IMR-90 (cell line): Measurements from ENCODE around the gene FOXO3. TPM values are rescaled to one million over a fixed set of nuclear protein-coding genes. Genes with fewer than 3 reads are reported as not detected.

ENCODE experiments used
- ATAC-seq: fragments of 200-7000 bp; cut with Tn5 transposase; 2 replicates; pipeline ENCODE4 v1.9.1; 2020; ENCODE audit warnings: low read depth, mild to moderate bottlenecking, moderate library complexity
- BruUV-seq: library from RNA; stranded (reverse); fragments of 400-500 nt; replicated peaks from 2 replicates; lab custom pipeline; 2021; lab: Mats Ljungman, UMichigan
- CTCF ChIA-PET: fragments of 300-600 bp; formaldehyde crosslinking; extraction: SDS; loops from one replicate; lab custom pipeline; 2021; ENCODE audit warnings: antibody characterized with exemption; lab: Yijun Ruan, JAX
- POLR2A ChIA-PET: fragments of 300-600 bp; sonication (Branson Sonifier 250); formaldehyde crosslinking; loops from one replicate; lab custom pipeline; 2022; ENCODE audit warnings: antibody characterized with exemption; ENCODE audit not compliant: unreplicated experiment; lab: Charles Lee
- DNase-seq: peaks from one replicate; pipeline ENCODE4 v3.0.0; 2013
- H2AFZ ChIP-seq: replicated peaks from 2 replicates; pipeline ENCODE3; 2013; ENCODE audit warnings: low read length, mild to moderate bottlenecking; ENCODE audit not compliant: poor library complexity
- H2AK5ac ChIP-seq: 2 replicates; pipeline ENCODE4 v1.6.1; 2013; ENCODE audit warnings: low read depth, low read length, inconsistent platforms
- H2AK9ac ChIP-seq: replicated peaks from 2 replicates; pipeline ENCODE3; 2013; ENCODE audit warnings: mild to moderate bottlenecking, low read depth, low read length, moderate library complexity; ENCODE audit not compliant: poor library complexity
- H2BK120ac ChIP-seq: 2 replicates; pipeline ENCODE4 v1.6.1; 2013; ENCODE audit warnings: low read depth, low read length, inconsistent platforms
- H2BK15ac ChIP-seq: 3 replicates; pipeline ENCODE4 v1.6.1; 2013; ENCODE audit warnings: low read depth, low read length, inconsistent platforms
- H2BK20ac ChIP-seq: 2 replicates; pipeline ENCODE4 v1.6.1; 2013; ENCODE audit warnings: low read depth, mild to moderate bottlenecking, inconsistent platforms, low read length, moderate library complexity
- H2BK5ac ChIP-seq: 2 replicates; pipeline ENCODE4 v1.6.1; 2013; ENCODE audit warnings: mild to moderate bottlenecking, low read depth, low read length, inconsistent platforms; ENCODE audit not compliant: poor library complexity, severe bottlenecking
- H3K14ac ChIP-seq: replicated peaks from 2 replicates; pipeline ENCODE4 v1.6.1; 2013; ENCODE audit warnings: low read depth, low read length, inconsistent platforms
- H3K18ac ChIP-seq: 2 replicates; pipeline ENCODE4 v1.6.1; 2013; ENCODE audit warnings: low read depth, low read length, control low read depth
- H3K23ac ChIP-seq: 2 replicates; pipeline ENCODE4 v1.6.1; 2013; ENCODE audit warnings: low read depth, low read length, inconsistent platforms
- H3K27ac ChIP-seq: 2 replicates; pipeline ENCODE4 v1.5.1; 2013; ENCODE audit warnings: mild to moderate bottlenecking, control low read depth, low read length; ENCODE audit not compliant: insufficient read depth
- H3K27me3 ChIP-seq: 2 replicates; pipeline ENCODE4 v1.6.1; 2013; ENCODE audit warnings: low read length; ENCODE audit not compliant: control insufficient read depth, insufficient read depth
- H3K36me3 ChIP-seq: 2 replicates; pipeline ENCODE4 v1.6.1; 2013; ENCODE audit warnings: low read length, mixed read lengths; ENCODE audit not compliant: control insufficient read depth, insufficient read depth
- H3K4ac ChIP-seq: 2 replicates; pipeline ENCODE4 v1.6.1; 2013; ENCODE audit warnings: low read depth, low read length, inconsistent platforms
- H3K4me1 ChIP-seq: 2 replicates; pipeline ENCODE4 v1.6.1; 2013; ENCODE audit warnings: low read length, mixed read lengths; ENCODE audit not compliant: control insufficient read depth, insufficient read depth
- H3K4me2 ChIP-seq: 2 replicates; pipeline ENCODE4 v1.6.1; 2013; ENCODE audit warnings: low read depth, mild to moderate bottlenecking, control low read depth, low read length, moderate library complexity
- H3K4me3 ChIP-seq: 2 replicates; pipeline ENCODE4 v1.5.1; 2013; ENCODE audit warnings: low read depth, mild to moderate bottlenecking, control low read depth, low read length, moderate library complexity; ENCODE audit not compliant: insufficient read depth
- H3K56ac ChIP-seq: 2 replicates; pipeline ENCODE4 v1.6.1; 2013; ENCODE audit warnings: low read length, inconsistent platforms; ENCODE audit not compliant: insufficient read depth; ENCODE audit errors: extremely low read depth
- H3K79me1 ChIP-seq, 2 experiments: 2 replicates each; pipeline ENCODE4 v1.6.1; 2013; ENCODE audit warnings: low read length in 2 of 2, inconsistent platforms in 1 of 2, low read depth in 1 of 2
- H3K9ac ChIP-seq: 2 replicates; pipeline ENCODE4 v1.6.1; 2013; ENCODE audit warnings: low read depth, low read length, control low read depth
- H3K9me1 ChIP-seq: 2 replicates; pipeline ENCODE4 v1.6.1; 2013; ENCODE audit warnings: low read length, inconsistent platforms; ENCODE audit not compliant: insufficient read depth
- H3K9me3 ChIP-seq: 2 replicates; pipeline ENCODE4 v1.6.1; 2013; ENCODE audit warnings: low read length; ENCODE audit not compliant: control insufficient read depth, insufficient read depth
- H4K20me1 ChIP-seq: 2 replicates; pipeline ENCODE4 v1.6.1; 2013; ENCODE audit warnings: low read length, inconsistent platforms; ENCODE audit not compliant: insufficient read depth
- H4K5ac ChIP-seq: 2 replicates; pipeline ENCODE4 v1.6.1; 2013; ENCODE audit warnings: mild to moderate bottlenecking, low read depth, low read length, control low read depth
- H4K8ac ChIP-seq, 2 experiments: 2 replicates each; pipeline ENCODE4 v1.6.1; 2013; ENCODE audit warnings: low read depth in 2 of 2, low read length in 2 of 2, control low read depth in 1 of 2, inconsistent platforms in 1 of 2
- H4K91ac ChIP-seq: 2 replicates; pipeline ENCODE4 v1.6.1; 2013; ENCODE audit warnings: low read depth, low read length, inconsistent platforms; ENCODE audit not compliant: insufficient read depth
- BHLHE40 ChIP-seq: fragments of 150-350 bp; IDR thresholded peaks from 2 replicates; pipeline ENCODE4 v1.6.1; 2016; ENCODE audit warnings: mild to moderate bottlenecking, low read depth, low read length
- CEBPB ChIP-seq: IDR thresholded peaks from 2 replicates; pipeline ENCODE4 v1.6.1; 2012; ENCODE audit warnings: low read depth, low read length, improper control_type of control experiment
- CHD1 ChIP-seq: IDR thresholded peaks from 2 replicates; pipeline ENCODE4 v1.6.1; 2012; ENCODE audit warnings: low read depth, low read length, improper control_type of control experiment
- FOS ChIP-seq: fragments of 150-350 bp; IDR thresholded peaks from 2 replicates; pipeline ENCODE4 v1.6.1; 2016; ENCODE audit warnings: low read depth, low read length
- MAFK ChIP-seq: IDR thresholded peaks from 2 replicates; pipeline ENCODE4 v1.6.1; 2012; ENCODE audit warnings: low read depth, low read length, improper control_type of control experiment
- MAZ ChIP-seq: IDR thresholded peaks from 2 replicates; pipeline ENCODE4 v1.6.1; 2012; ENCODE audit warnings: low read depth, mild to moderate bottlenecking, low read length, improper control_type of control experiment, moderate library complexity, borderline replicate concordance
- MXI1 ChIP-seq: IDR thresholded peaks from 2 replicates; pipeline ENCODE4 v1.6.1; 2012; ENCODE audit warnings: low read depth, mild to moderate bottlenecking, low read length, moderate library complexity, borderline replicate concordance
- NFE2L2 ChIP-seq: fragments of 150-350 bp; IDR thresholded peaks from 2 replicates; pipeline ENCODE4 v1.6.1; 2016; ENCODE audit warnings: low read depth, mild to moderate bottlenecking, low read length
- POLR2A ChIP-seq: IDR thresholded peaks from 2 replicates; pipeline ENCODE4 v1.6.1; 2012; ENCODE audit warnings: mild to moderate bottlenecking, low read depth, low read length
- RAD21 ChIP-seq: IDR thresholded peaks from 2 replicates; pipeline ENCODE4 v1.6.1; 2012; ENCODE audit warnings: low read length, improper control_type of control experiment
- RCOR1 ChIP-seq: IDR thresholded peaks from 2 replicates; pipeline ENCODE4 v1.6.1; 2012; ENCODE audit warnings: mild to moderate bottlenecking, low read length, improper control_type of control experiment; ENCODE audit not compliant: insufficient replicate concordance
- RFX5 ChIP-seq: IDR thresholded peaks from 2 replicates; pipeline ENCODE4 v1.8.0; 2012; ENCODE audit warnings: low read depth, mild to moderate bottlenecking, low read length, moderate library complexity
- USF2 ChIP-seq: fragments of 150-350 bp; IDR thresholded peaks from 2 replicates; pipeline ENCODE4 v1.6.1; 2017; ENCODE audit warnings: mild to moderate bottlenecking, antibody characterized with exemption, low read length, low read depth
- WGBS, 2 experiments: methylation state at CpG; one replicate each; pipeline versions ENCODE4 v1.1.5 to v1.1.7; 2013; ENCODE audit warnings: missing lambda C conversion rate in 2 of 2; ENCODE audit not compliant: insufficient read length in 1 of 2; ENCODE audit errors: extremely low coverage in 2 of 2; 5-methylcytosine and 5-hydroxymethylcytosine counted together
- dilution Hi-C: fragments of 300-500 bp; cut with HindIII; formaldehyde crosslinking; loops from one replicate; pipeline ENCODE4 v1.14.3; 2018; ENCODE audit warnings: low sequenced_read_pairs; ENCODE audit not compliant: unreplicated experiment
- in situ Hi-C: fragments of 300-500 bp; cut with MboI; formaldehyde crosslinking; loops from 3 replicates; pipeline ENCODE4 v1.14.3; 2019; ENCODE audit warnings: low sequenced_read_pairs, inconsistent platforms, mixed read lengths
- intact Hi-C: fragments of 100-400 bp; cut with micrococcal nuclease; formaldehyde crosslinking; loops from 2 replicates; pipeline ENCODE4 v1.10.0; 2022
- polyA plus RNA-seq, 3 experiments: library from polyadenylated mRNA; depleted of rRNA; stranded (reverse); fragments of >200 nt; gene quantifications; 2 replicates each; pipeline ENCODE4 v1.2.3, GENCODE V29; 2012; ENCODE audit warnings: low replicate concordance in 1 of 3
- total RNA-seq: library from RNA; depleted of rRNA; stranded (reverse); fragments of >200 nt; gene quantifications from 2 replicates; pipeline ENCODE4 v1.2.3, GENCODE V29; 2012
- TF ChIP-seq, protein P1 (sequence below): conservative IDR thresholded peaks from 2 replicates; pipeline ENCODE4 v1.5.1; 2012; ENCODE audit warnings: mild to moderate bottlenecking, low read depth, low read length, improper control_type of control experiment
- TF ChIP-seq, protein P2 (sequence below): fragments of 150-350 bp; IDR thresholded peaks from 2 replicates; pipeline ENCODE4 v1.6.1; 2016; ENCODE audit warnings: low read depth, mild to moderate bottlenecking, low read length, moderate library complexity, borderline replicate concordance

The FOXO3 gene
- total and polyA plus RNA-seq, 2 of the 4 experiments (the other 2 are of a cell fraction) = 17.5 to 38.7 TPM

GRCh38 chr6:108671790-108672189 is 111.1 kb downstream of the FOXO3 start:
- no peak for DNase-seq
- Histone ChIP-seq H2AK5ac (no peak overlapping the region; the same call in 1 of the 2 replicates), H3K4me2 (no peak overlapping the region), H4K20me1 (peaks cover 77% of the 10 kb centered on the region), H3K9ac (no peak overlapping the region), H3K79me1 (peaks cover 56 to 84% of the 10 kb centered on the region in 2 experiments), H4K5ac (no peak overlapping the region), H3K14ac (peak overlapping the region; percentile 30; the same call in 1 of the 2 replicates), H3K9me3 (no peaks in the 10 kb centered on the region), H3K18ac (no peak overlapping the region), H2BK15ac (no peak overlapping the region), H3K27ac (no peak overlapping the region), H3K4me3 (no peak overlapping the region), H2BK120ac (no peak overlapping the region), H2BK5ac (no peak overlapping the region), H2AFZ (no peak overlapping the region), H3K4ac (no peak overlapping the region), H3K4me1 (peaks cover 19% of the 10 kb centered on the region), H3K36me3 (peaks cover 3% of the 10 kb centered on the region), H2AK9ac (no peak overlapping the region), H3K9me1 (peaks cover 25% of the 10 kb centered on the region), H3K27me3 (no peaks in the 10 kb centered on the region), H4K8ac (no peak overlapping the region), H3K56ac (no peak overlapping the region), H3K23ac (peak overlapping the region; percentile 30; the same call in 1 of the 2 replicates), H4K91ac (no peak overlapping the region), H2BK20ac (no peak overlapping the region)
- intact Hi-C loops = loop anchor here (5.0 kb wide), 1 partner anchor 109 kb away; the partner anchor contains the start of gene FOXO3
- ChIA-PET CTCF (no interaction called here), POLR2A (interaction anchor here (0.5 kb wide), 1 partner anchor 111 kb away, joined by 7 read pairs; no protein-coding TSS in a partner anchor)
- no peak; the same call in 1 of the 2 replicates for ATAC-seq
- no TSS peak for BruUV-seq
- 47% methylated on average over 2 of the region's 4 CpGs; no CpG with 5 or more reads in 1 of the 2 experiments for WGBS, 2 experiments
- dilution Hi-C loops = no loop called here
- in situ Hi-C loops = no loop called here
- no peak for TF ChIP-seq RCOR1
- TF ChIP-seq, protein P1, sequence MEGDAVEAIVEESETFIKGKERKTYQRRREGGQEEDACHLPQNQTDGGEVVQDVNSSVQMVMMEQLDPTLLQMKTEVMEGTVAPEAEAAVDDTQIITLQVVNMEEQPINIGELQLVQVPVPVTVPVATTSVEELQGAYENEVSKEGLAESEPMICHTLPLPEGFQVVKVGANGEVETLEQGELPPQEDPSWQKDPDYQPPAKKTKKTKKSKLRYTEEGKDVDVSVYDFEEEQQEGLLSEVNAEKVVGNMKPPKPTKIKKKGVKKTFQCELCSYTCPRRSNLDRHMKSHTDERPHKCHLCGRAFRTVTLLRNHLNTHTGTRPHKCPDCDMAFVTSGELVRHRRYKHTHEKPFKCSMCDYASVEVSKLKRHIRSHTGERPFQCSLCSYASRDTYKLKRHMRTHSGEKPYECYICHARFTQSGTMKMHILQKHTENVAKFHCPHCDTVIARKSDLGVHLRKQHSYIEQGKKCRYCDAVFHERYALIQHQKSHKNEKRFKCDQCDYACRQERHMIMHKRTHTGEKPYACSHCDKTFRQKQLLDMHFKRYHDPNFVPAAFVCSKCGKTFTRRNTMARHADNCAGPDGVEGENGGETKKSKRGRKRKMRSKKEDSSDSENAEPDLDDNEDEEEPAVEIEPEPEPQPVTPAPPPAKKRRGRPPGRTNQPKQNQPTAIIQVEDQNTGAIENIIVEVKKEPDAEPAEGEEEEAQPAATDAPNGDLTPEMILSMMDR = no peak
- TF ChIP-seq NFE2L2 = no peak
- TF ChIP-seq FOS = no peak
- TF ChIP-seq BHLHE40 = no peak
- no peak for TF ChIP-seq MXI1
- no peak for TF ChIP-seq MAFK
- no peak for TF ChIP-seq USF2
- no peak for TF ChIP-seq CHD1
- TF ChIP-seq, protein P2, sequence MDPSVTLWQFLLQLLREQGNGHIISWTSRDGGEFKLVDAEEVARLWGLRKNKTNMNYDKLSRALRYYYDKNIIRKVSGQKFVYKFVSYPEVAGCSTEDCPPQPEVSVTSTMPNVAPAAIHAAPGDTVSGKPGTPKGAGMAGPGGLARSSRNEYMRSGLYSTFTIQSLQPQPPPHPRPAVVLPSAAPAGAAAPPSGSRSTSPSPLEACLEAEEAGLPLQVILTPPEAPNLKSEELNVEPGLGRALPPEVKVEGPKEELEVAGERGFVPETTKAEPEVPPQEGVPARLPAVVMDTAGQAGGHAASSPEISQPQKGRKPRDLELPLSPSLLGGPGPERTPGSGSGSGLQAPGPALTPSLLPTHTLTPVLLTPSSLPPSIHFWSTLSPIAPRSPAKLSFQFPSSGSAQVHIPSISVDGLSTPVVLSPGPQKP = no peak
- TF ChIP-seq CEBPB = no peak
- TF ChIP-seq RFX5 = no peak
- TF ChIP-seq MAZ = no peak
- TF ChIP-seq POLR2A = no peak
- TF ChIP-seq RAD21 = no peak
